NCI-H446 treated with DMSO at 0.1 percent for 48 hours (cell line): ENCODE data around the gene LMAN1L.

Source experiments
- DNase-seq: peaks from one replicate; lab custom pipeline; 2025; lab: John Stamatoyannopoulos, UW

LMAN1L gene

DNA sequence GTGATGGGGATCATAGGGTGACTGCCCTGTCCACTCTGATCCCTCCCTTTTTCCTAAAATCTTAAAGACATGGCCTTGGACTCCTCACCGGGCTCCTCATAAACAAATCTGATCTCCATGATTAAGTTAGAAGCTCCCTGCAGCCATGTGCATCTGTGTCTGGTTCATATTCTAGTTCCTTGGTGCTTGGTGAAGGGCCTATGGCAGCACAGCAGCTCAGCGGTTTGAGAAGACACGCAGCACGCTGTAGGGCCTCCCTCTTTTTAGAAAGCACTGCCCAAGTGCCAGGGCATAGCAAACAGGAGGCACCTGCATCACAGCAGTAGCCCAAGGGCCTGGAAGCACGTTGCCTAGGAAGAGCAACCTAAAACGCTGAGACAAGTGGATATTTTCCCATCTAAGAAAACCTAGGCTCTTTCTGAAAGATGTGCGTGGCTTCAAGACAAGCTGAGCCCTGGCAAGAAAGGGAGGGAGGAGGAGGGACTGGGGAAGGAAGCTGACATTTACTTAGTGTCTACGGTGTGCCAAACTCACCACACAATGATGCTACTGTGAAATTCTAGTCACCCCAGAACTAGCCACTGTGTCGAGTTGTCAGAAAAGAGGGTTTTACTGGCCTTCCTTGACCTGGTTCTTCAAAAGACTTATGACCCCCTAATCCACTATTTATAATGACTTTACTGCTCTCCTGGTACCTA lies 45.2 kb downstream of the LMAN1L start:
- no peak for DNase-seq

DNA sequence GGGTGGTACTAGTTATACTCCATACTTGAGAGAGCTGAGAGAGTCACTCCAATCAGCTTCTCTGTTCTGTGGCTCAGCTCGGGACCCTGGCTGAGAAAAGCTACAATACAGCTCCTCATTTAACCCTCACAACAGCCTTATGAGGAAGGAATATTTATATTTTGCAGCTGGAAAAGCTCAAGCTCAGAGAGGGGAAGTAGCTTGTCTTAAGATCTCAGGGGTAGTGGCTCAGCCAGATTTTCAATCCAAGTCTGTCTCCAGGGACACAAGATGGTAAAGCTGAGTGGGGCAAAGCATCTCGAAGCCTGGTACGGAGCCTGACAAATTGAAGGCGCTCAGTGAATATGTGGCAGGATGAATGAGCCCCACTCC lies 45.7 kb downstream of the LMAN1L start:
- no peak for DNase-seq

GRCh38 chr15:74863239-74864056 lies 50.8 kb downstream of the LMAN1L start:
- DNase-seq, result no peak

DNA sequence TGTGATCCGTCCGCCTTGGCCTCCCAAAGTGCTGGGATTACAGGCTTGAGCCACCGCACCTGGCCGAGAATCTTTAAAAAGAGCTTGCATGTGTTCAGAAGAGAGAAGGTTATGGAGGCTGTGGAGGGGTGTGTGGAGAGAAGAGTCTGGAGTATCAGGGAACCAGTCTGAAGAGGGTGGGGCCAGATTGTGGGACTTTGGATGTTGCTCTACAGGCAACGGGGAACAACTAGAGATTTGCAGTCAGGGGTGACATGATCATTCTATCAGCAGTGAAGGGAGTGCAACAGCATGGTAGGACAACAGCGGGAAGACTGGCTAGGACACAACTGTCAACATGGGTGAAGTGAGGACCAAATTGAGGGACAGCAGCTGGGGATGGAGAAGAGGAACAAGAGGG lies 51.7 kb downstream of the LMAN1L start:
- no peak for DNase-seq

GRCh38 chr15:74865316-74865715 lies 52.7 kb downstream of the LMAN1L start:
- no peak for DNase-seq

DNA sequence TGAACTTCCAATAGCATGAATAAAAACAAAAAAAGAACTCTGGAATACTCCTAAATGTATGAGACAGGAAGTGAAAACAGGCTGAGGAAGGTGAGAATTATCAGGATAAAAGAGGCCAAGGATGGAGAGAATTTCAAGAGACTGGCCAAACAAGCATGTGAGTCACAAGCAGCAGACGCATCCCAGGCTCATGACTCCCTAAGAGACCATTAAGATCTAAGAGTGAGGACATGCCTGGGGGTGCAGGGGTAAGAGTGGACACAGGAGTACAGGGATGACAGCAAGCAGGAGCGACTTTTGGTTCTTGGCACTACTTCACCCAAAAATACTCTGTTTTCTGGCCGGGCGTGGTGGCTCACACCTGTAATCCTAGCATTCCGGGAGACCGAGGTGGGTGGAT lies 53.5 kb downstream of the LMAN1L start:
- DNase-seq, result no peak

DNA sequence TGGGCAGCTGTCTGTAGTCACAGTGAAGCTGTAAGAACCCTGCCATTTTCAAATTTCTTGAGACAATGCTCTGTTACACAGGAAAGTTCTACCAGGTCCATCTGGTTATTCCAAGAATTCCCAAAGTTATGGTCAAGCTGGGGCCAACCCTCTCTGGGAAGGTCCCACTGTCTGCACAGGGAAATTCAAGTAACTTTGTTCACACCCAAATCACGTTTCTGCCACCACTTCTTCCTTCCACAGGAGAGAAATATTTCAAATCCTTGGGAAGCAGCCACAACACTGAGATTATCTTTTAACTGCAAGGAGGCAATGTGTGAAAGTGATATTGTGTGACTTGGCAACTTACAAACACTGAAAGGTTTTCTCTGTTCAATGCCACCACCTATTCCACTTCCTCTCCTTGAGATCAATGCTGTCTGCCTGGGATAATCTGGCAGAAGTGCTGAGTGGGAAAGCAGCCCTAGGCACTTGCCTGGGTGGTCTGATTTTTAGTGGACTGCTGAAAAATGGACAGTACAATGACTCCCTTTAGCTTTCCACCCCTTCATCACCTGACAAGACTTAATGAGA lies 54.9 kb downstream of the LMAN1L start:
- DNase-seq, result no peak

DNA sequence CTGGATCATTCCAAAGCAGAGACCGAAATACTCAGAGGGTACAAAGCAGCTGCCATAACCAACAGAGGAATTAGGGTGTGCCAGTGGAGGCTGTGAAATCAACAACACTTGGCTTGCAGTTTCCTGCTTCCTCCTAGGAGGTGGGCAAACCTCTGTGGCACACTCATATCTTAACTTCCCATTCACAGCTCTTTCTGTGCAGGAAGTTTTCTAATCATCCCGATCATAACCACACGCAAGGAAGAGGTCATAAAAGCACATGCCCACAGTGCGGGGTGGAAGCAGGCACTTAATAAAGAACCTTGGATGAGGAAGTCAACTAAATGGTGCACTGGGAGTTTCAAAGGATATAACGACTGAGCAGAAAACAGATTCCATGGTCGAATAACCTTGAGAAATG lies 55.4 kb downstream of the LMAN1L start:
- no peak for DNase-seq

GRCh38 chr15:74869372-74869725 lies 56.7 kb downstream of the LMAN1L start:
- DNase-seq, result no peak

DNA sequence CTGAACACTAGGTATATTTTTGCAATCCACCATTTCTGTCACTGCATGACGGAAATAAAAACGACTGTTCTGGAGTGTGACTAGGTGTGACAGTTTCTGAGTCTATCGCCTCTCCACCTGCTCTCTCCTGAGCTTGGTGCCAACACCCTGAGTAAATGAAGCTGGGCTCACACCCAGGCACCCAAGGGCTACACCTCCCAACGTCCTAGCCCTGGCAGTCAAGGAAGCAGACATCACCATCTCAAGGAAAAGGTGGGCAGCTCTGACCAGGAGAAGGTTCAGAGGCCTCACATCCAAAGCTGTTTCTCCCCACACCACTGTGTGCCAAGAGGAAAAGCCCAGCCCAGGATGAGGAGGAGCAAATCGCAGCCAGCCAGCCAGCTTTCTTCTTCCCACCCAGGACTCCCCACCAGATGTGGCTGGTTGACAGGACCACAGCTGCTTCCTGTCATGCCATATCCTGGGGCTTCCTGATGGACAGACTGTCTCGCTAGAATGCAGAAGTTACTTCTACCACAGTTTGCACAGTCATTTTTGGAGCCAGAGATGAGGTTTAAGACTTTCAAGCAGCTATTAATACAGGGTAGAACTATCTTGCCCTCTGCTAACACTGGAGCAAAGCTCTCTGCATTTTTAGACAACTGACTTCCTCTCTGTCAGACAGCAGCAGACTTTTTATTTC lies 57.2 kb downstream of the LMAN1L start:
- DNase-seq, result no peak

GRCh38 chr15:74870436-74871215 lies 58.0 kb downstream of the LMAN1L start:
- no peak for DNase-seq

DNA sequence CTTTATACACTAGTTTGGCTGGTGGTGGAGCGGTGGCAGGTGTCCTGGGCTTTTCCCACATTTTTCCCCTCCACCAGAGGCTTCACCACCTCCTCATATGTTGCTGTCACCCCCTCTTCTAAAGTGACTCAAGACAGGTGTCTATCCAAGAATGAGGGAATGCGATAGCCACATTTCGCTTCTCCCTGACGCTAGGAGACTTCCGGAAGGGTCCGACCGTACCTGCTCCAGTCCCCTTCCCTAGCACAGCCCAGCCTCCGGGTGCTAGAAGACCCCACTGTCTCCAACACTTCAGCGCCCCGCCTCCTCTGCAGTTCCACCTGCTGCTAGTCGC lies 60.0 kb downstream of the LMAN1L start:
- DNase-seq, result no peak

GRCh38 chr15:74873036-74873755 lies 60.6 kb downstream of the LMAN1L start, which contains the start of gene SCAMP2:
Gene SCAMP2 (minus strand): TSS chr15:74873365. CDS start chr15:74873255, 110 bp downstream.
- DNase-seq, result peak; percentile 78

GRCh38 chr15:74873756-74874424 lies 61.3 kb downstream of the LMAN1L start:
- no peak for DNase-seq
